Gastrocnemius medialis (tissue), 4 donors: ENCODE data around the gene S100A8.

Experiments
- POLR2A ChIP-seq, 2 donors: fragments of 450-650 bp; IDR thresholded peaks; one replicate each; pipeline ENCODE4 v1.6.1; 2017; ENCODE audit warnings: antibody characterized with exemption in 2 of 2, mild to moderate bottlenecking in 2 of 2, moderate library complexity in 2 of 2
- TF ChIP-seq, protein P1 (sequence below), 5 experiments: fragments of 450-650 bp in 3 of 5; fragments of 200-600 bp in 2 of 5; sonication (generic) in 2 of 5; IDR thresholded peaks in 4 of 5; conservative IDR thresholded peaks in 1 of 5; 1 replicate in 4 of 5; 2 replicates in 1 of 5; pipeline ENCODE4 v1.5.1; 2016 to 2019; ENCODE audit warnings: antibody characterized with exemption in 5 of 5, mild to moderate bottlenecking in 3 of 5, moderate library complexity in 3 of 5

DNA sequence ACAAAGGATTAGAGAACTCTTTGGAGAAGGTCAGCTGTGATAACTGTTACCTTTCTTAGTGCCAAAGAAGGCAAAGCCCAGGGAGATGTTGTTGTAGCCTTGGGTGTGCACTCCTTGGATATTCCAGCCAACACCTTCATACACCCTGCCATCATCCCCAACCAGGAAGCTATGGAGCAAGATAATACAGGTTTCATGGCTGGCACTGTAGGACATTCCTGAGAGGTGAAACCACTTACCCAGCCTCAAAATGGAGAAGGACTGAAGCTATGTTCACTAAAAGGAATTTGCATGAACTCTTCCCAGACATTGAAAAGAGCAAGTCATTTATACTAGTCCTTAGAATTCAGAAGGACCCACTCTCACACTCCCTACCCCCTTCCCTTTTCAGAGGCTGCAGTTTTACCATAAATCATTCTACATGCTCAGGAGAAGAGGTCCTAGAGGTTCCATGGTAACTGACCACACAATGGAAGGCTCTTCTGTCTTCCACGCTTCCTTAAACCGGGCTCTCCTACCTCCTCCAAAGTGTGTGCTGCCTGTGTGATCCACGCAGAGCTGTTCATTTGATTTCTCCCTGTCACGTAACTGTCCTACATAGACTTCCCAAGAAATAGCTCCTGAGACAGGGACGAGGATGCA is 47.7 kb downstream of the S100A8 start:
- TF ChIP-seq, protein P1, sequence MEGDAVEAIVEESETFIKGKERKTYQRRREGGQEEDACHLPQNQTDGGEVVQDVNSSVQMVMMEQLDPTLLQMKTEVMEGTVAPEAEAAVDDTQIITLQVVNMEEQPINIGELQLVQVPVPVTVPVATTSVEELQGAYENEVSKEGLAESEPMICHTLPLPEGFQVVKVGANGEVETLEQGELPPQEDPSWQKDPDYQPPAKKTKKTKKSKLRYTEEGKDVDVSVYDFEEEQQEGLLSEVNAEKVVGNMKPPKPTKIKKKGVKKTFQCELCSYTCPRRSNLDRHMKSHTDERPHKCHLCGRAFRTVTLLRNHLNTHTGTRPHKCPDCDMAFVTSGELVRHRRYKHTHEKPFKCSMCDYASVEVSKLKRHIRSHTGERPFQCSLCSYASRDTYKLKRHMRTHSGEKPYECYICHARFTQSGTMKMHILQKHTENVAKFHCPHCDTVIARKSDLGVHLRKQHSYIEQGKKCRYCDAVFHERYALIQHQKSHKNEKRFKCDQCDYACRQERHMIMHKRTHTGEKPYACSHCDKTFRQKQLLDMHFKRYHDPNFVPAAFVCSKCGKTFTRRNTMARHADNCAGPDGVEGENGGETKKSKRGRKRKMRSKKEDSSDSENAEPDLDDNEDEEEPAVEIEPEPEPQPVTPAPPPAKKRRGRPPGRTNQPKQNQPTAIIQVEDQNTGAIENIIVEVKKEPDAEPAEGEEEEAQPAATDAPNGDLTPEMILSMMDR (IDR thresholded peaks at IDR 0.05 in 4 of 5, conservative IDR thresholded peaks at IDR 0.05 in 1 of 5), result no peak
- TF ChIP-seq POLR2A (IDR thresholded peaks at IDR 0.05), result no peak
